Posterior vena cava (tissue), 2 donors: ENCODE measurements around the gene NAT9. TPM values are rescaled to one million over a fixed set of nuclear protein-coding genes. Genes with fewer than 3 reads are reported as not detected.
A peak's percentile ranks its signal among the peaks of the same experiment; 100 is the strongest.

ENCODE experiments used
- DNase-seq: peaks from one replicate; pipeline ENCODE4 v3.0.0-alpha.2; 2020; ENCODE audit warnings: low spot score
- intact Hi-C, 2 donors: fragments of 100-400 bp; cut with DNase I; formaldehyde crosslinking; loops; one replicate each; pipeline versions ENCODE4 v1.14.1 to v1.14.2; 2022 to 2023
- long read RNA-seq, 2 donors: library from polyadenylated mRNA; unstranded; transcript quantifications; one replicate each; pipeline ENCODE4 v2.0.0, GENCODE V29; 2020 to 2021
- total RNA-seq, 2 donors: library from RNA; stranded (reverse); fragmentation: NEBNext Ultra II Directional; extraction: Animal tissue kit (Norgen Biotek cat#: 25700); gene quantifications; one replicate each; pipeline ENCODE4 v1.2.1, GENCODE V29; 2021
- donor health status: DM: yes; HTN: yes; CAD: no.
- donor health status: DM: yes; HTN: yes; CAD: no.

Gene NAT9, protein sequence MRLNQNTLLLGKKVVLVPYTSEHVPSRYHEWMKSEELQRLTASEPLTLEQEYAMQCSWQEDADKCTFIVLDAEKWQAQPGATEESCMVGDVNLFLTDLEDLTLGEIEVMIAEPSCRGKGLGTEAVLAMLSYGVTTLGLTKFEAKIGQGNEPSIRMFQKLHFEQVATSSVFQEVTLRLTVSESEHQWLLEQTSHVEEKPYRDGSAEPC
- 10 to 100 TPM; 26.8 to 31.7 TPM for total RNA-seq
- long read RNA-seq, donor 1, partial matches to known transcripts = 0 of 17 reads
- long read RNA-seq, donor 1, other reads (novel, unspliced or antisense) = 13 of 17 reads
- long read RNA-seq, donor 2, transcript NAT9-225 (6 exons, 1,993 nt) = minor isoform, 7 of 107 reads
- long read RNA-seq, donor 2, transcript NAT9-224 (6 exons, 583 nt) = minor isoform, 10 of 107 reads
- long read RNA-seq, donor 2, transcript NAT9-210 (7 exons, 1,860 nt) = minor isoform, 22 of 107 reads
- long read RNA-seq, donor 2, transcript NAT9-201 (7 exons, 1,875 nt) = major isoform, 24 of 107 reads
- long read RNA-seq, donor 2, partial matches to known transcripts = 4 of 107 reads
- long read RNA-seq, donor 2, other reads (novel, unspliced or antisense) = 32 of 107 reads

DNA sequence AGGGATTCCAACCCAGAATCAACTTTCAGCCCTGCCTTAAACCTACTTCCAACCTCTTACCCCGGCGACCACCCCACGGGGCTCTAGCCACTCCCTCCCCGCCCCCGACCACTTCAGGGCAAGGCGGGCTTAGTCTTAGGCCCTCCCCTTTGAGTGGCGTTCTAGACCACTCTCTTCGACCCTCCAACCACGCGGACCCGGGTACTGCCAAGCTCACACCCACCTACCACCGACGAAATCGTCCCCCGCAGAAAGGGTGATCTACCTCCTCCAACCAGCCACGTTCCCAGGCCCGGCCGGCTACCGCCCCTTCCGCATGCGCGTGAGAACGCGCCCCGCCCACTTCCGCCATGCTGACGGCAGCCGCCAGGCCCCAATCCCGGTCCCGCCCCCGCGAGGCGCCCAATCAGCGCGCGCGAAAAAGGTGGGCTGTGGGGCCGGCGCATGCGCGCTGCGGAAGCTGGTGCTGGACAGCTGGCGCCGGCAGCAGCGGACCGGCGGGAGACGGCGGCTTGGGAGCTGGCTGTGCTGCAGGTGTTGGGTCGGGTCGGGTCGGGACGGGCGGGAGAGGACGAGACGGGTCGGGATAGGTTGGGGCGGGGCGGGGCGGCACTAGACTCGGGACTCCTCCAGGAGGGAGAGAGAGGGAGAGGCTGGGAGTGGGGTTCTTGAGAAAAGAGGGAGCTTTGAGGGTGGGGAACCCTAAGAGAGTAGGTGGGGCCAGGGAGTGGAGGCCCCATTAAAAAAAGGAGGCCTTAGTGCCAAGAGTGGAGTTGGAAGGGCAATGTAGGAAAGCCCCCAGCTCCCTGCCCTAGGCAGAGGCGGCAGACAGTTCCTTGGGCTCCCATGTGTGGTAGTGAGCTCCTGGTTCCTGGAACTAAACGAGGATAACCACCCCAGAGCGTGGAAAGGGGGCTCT, at the start of gene NAT9:
Gene NAT9, minus strand, starts transcription at position 302 of the 919 bp plus-strand sequence. CDS start 647 bp downstream, outside the sequence.
- intact Hi-C loops = loop anchor here in 1 of 2 donors (10.0 kb wide), 1 partner anchor 1682 kb away; the partner anchor contains the start of gene SLC39A11
- DNase-seq = peak; percentile 100

DNA sequence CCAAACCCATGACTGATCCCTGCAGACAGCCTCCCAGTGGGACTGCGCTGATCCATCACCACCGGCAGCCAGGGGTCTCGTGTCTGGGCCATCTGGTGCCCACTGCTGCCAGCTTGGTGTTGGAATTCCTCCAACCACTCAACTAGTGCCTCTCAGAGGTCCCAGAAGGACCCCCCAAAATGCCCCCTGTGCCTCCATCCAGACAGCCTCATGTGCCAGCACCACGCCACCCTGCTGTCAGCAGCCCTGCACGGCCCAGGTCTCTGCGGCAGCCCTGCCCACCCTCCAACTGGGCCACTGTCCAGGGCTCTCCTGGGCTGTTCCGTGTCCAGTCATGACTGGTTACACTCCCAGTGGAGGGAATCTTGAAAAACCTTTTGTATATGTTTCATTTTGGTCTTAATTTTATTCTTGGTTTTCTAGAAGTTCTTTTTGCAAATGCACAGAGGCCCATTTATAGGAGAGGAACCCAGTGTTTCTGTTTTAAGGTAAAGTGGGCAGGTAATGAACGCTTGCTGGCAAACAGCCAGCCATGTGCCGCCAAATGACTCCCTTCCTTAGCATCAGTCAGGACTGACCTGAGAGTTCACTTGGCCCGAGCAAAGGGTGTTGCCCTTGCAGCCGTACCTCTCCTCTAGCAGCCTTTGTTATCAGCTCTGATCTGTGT, 48.9 kb upstream of the NAT9 start:
- DNase-seq = no peak
- intact Hi-C loops = loop anchor here in 1 of 2 donors (1.0 kb wide), 1 partner anchor 12 kb away; no protein-coding TSS in a partner anchor

DNA sequence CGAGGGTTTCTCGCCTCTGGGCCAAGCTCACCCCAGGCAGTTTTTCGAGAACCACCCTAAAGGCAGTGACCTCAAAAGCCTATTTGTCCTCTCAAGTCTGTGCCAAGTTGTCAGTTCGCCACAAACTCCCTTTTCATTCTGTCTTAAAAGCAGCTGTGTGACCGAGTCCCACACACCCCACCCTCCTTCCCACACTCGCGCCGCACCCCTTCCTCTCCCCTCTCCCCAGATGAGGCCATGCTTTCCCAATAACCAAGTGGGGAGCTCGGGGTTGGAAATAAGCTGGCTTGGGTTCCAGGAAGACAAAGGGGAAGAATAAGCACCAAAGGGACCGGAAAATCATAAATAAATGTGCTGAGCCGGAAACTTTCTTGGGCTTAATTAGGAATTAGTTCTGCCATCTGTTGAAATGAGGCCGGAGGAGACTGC, 46.8 kb upstream of the NAT9 start:
- DNase-seq = no peak
- intact Hi-C loops = no loop called here

DNA sequence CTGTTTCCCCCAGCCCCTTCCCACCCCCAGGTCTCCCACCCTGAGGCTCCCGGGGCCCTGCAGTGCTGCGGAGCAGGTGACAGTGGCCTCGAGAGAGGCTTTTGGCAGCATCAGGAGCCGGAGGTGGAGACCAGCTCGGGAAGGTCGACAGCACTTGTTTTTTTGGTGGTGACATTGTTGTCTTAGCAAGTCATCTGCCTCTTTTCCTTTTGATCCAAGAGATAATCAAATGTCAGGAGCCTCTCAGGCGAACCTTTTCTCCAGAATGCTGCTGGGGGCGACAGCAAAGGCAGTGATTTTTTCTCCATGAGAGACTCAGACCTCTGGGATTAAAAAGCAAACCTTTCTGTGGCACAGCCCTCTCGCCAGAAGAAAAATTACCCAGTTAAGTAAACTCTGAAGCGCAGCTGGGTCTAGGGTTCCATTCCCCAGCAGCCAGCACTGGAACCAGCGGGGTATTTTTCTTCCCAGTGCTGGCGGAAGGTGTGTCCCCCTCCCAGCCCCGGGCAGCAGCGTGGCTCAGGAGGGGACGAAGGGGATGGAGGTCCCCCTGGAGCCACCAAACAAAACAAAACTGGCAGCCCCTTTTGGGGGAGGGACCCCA, 46.3 kb upstream of the NAT9 start:
- intact Hi-C loops = no loop called here
- no peak for DNase-seq

GRCh38 chr17:74821655-74822334, 45.6 kb upstream of the NAT9 start:
- intact Hi-C loops = no loop called here
- no peak for DNase-seq

DNA sequence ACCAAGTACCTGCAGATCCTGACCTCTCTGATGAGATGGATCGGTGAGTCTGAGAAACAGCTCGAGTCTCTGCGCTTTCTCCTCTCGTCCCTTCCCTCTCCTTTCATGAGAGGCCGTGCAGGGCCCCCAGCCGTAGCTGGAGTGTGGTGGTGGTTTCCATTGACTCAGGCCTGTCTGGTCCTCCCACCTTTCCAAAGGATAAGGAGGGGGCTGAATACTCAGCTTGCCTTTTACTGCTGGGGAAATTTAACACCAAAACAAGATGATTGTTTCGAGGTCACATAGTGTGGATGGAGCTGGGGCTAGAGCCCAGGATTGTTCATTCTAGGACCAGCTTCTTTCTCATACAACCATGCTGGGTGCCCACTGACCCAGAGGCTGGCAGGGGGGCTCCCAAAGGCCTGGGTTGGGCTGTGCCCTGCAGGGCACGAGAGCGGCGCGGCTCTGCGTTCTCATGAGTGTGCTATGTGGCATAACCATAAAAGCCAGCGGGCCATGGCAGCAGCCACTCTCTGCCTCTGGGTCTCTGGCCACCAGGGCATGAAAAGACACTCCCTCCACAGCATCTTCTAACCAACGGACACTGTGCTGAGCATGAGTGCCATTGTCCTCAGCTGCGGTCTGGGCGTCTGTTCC, 43.8 kb upstream of the NAT9 start:
- intact Hi-C loops = no loop called here
- no peak for DNase-seq

DNA sequence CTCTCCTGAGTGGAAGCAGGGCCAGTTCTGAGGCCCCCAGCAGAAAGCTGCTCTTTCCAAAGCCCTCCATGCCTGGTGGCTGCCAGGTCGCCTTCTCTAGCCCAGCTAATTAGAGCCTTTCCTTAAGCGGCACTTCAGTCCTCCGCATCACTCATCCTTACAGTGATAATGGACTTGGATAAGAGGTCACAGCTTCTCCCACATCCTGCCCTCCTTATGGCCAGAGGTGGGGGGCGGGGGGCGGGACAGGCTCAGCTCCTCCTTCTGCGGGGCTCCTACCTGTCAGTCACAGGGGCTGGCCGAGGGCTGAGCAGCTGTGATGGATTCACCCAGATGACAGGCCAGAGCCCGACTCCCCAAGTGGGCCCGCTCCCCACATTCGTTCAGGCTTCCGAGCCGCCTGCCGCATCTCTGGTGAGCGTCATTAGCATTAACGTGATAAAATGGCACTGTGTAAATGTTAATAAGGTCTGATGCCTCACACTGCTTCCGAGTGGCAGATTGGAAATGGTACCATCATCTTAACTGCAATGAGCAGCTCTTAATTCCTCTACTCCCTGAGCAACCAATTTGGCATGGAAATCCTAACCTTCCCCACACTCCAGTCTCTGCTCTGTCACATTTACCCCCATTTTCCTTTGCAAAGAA, 42.3 kb upstream of the NAT9 start:
- intact Hi-C loops = no loop called here
- no peak for DNase-seq

DNA sequence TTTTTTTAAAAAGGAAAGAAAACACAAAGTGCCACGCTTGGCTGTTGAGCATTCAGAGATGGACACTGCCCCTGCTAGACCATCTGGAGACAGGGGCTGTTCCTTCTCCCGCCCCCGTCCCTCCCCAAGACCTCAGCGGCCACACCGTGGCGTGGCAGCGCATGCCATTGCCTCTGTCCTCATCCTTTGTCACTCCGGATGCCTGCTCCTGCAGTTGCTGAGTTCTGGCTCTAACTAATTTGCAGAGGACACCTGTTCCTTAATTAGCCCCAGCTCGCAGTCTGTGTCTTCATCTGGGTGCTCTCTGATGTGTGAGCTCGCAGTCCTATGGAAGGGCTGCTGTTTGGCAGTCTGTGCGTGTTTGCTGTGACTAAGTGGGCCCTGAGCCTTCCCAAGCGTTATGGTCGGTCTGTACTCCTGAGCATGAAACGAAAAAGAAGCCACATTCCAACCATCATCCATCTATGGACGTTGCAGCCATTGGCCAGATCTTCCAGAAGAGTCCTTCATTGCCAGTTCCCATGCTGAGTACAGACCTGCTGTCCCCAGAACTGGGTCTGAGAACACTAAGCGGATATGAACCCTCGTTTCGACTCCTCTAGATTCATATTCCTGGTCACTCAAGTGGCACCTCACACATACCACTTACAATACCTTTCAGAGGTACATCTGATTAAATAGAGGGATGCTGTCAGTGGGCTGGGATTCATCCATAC, 40.9 kb upstream of the NAT9 start:
- intact Hi-C loops = no loop called here
- DNase-seq = no peak

GRCh38 chr17:74815550-74816370, 39.6 kb upstream of the NAT9 start:
- DNase-seq = no peak
- intact Hi-C loops = no loop called here

GRCh38 chr17:74815067-74815466, 38.9 kb upstream of the NAT9 start:
- intact Hi-C loops = no loop called here
- no peak for DNase-seq

GRCh38 chr17:74814453-74814852, 38.3 kb upstream of the NAT9 start:
- intact Hi-C loops = no loop called here
- no peak for DNase-seq

- DNase-seq = no peak
- intact Hi-C loops = loop anchor here in 1 of 2 donors (1.0 kb wide), 1 partner anchor 13 kb away; no protein-coding TSS in a partner anchor
Measured at GRCh38 chr17:74812109-74813009, 36.2 kb upstream of the NAT9 start.

- intact Hi-C loops = no loop called here
- no peak for DNase-seq
Measured at GRCh38 chr17:74810699-74811485, 34.7 kb upstream of the NAT9 start.
